ENCODE results near the gene DNPH1.

DNA sequence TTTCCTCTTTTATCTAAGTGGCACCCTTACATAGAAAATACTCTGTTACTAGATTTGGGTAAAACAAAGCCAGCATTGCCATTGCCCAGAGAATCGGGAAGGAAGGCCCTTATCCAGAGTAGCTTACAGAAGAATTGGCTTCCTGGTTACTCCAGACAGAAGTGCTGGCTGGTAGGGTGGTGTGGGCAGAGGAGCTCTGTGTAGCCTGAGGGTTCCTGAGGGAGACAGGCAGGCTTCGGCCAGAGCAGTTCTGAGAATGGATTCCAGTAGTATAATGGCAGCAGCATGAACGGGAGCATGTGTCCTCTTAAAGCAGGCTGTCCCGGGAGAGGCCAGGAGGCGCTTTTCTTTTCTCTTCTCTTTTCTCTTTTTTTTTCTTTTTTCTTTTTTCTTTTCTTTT, 35.4 kb downstream of the DNPH1 start:
- TF ChIP-seq CTCF (IDR thresholded peaks at IDR 0.05; ENCODE audit: low read length) (no peak), EZH2 (IDR thresholded peaks at IDR 0.05; ENCODE audit: borderline replicate concordance, low read length) (no peak)

All from OCI-LY1 (cell line).